ENCODE measurements around the gene SOX18.

Gene SOX18

GRCh38 chr20:64080013-64080812 is 30.8 kb upstream of the SOX18 start, which contains the start of gene OPRL1:
OPRL1 (plus strand) TSS chr20:64080082; CDS start chr20:64092721, 12,639 bp downstream.
- 11 to 22% methylated on average over 27 to 53 of the region's 62 CpGs for whole genome bisulfite sequencing, 2 experiments (ENCODE audit: insufficient coverage in 2 of 2)

GRCh38 chr20:64079273-64080012 is 30.0 kb upstream of the SOX18 start, which contains the start of gene RGS19:
RGS19 (minus strand) TSS chr20:64079518; CDS start chr20:64076886, 2,632 bp downstream.
- H3K4me1 ChIP-seq (ENCODE audit: control insufficient read depth, insufficient read depth, low read length, poor library complexity, severe bottlenecking) = peaks cover 9% of the 10 kb centered on the region
- H3K36me3 ChIP-seq (ENCODE audit: control insufficient read depth, insufficient read depth, low read length) = no peaks in the 10 kb centered on the region
- no peaks in the 10 kb centered on the region for H3K9me3 ChIP-seq (ENCODE audit: control insufficient read depth, low read length)
- H3K27ac ChIP-seq (ENCODE audit: low read depth, low read length, severe bottlenecking) = no peak within 1 kb of the TSS
- H3K4me3 ChIP-seq (ENCODE audit: extremely low read depth, insufficient read depth, low read length, poor library complexity, severe bottlenecking) = peak within 1 kb of the TSS; percentile 65
- WGBS, 2 experiments (ENCODE audit: insufficient coverage in 2 of 2) = 1% methylated on average over 28 to 49 of the region's 73 CpGs

More at GRCh38 chr20:64080013-64080812, 30.8 kb upstream of the SOX18 start, which contains the start of gene OPRL1:
- H3K9me3 ChIP-seq (ENCODE audit: control insufficient read depth, low read length) = no peaks in the 10 kb centered on the region
- peaks cover 11% of the 10 kb centered on the region for H3K4me1 ChIP-seq (ENCODE audit: control insufficient read depth, insufficient read depth, low read length, poor library complexity, severe bottlenecking)
- H3K36me3 ChIP-seq (ENCODE audit: control insufficient read depth, insufficient read depth, low read length) = no peaks in the 10 kb centered on the region
- peak within 1 kb of the TSS; percentile 65 for H3K4me3 ChIP-seq (ENCODE audit: extremely low read depth, insufficient read depth, low read length, poor library complexity, severe bottlenecking)
- no peak within 1 kb of the TSS for H3K27ac ChIP-seq (ENCODE audit: low read depth, low read length, severe bottlenecking)

GRCh38 chr20:64078934-64079272 is 29.5 kb upstream of the SOX18 start:
- no peaks in the 10 kb centered on the region for H3K9me3 ChIP-seq (ENCODE audit: control insufficient read depth, low read length)
- WGBS, 2 experiments (ENCODE audit: insufficient coverage in 2 of 2) = 66% methylated on average over 2 of the region's 4 CpGs; no CpG with 5 or more reads in 1 of the 2 experiments
- H3K4me1 ChIP-seq (ENCODE audit: control insufficient read depth, insufficient read depth, low read length, poor library complexity, severe bottlenecking) = peaks cover 8% of the 10 kb centered on the region
- no peaks in the 10 kb centered on the region for H3K36me3 ChIP-seq (ENCODE audit: control insufficient read depth, insufficient read depth, low read length)
- peak overlapping the region; percentile 65 for H3K4me3 ChIP-seq (ENCODE audit: extremely low read depth, insufficient read depth, low read length, poor library complexity, severe bottlenecking)
- H3K27ac ChIP-seq (ENCODE audit: low read depth, low read length, severe bottlenecking) = no peak overlapping the region

DNA sequence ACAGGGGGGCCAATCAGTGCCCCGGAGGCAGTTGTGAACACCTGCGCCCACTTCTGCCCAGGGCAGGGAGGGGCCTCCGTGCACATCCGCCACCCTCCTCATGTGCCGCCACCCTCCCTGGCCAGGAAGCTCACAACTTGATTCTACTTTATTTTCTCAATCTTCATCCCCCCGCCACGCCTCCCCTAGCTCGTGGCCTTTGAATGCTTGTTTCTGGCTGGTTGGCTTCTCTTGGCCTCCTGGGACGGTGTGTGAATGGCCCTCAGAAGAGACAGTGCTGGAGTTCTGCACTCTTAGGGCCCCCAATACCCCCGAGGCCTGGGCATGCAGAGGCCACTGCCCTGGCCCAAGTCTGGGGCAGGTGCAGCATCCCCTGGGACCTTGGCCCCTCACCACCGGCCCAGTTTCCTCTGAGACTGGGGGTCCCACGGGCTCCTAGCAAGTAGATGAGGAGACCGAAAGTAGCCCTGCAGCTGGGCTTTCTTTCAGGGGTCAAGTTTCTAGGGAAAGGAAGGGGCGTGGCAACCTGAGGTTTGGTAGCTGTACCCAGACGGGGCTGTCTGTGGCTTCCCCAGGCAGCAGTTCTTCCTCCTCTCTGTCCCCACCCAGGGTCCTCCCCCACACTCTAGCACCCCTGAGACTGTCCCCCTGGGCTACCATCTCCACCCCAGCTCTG is 28.6 kb upstream of the SOX18 start:
- Histone ChIP-seq H3K27ac (ENCODE audit: low read depth, low read length, severe bottlenecking) (no peak overlapping the region), H3K4me3 (ENCODE audit: extremely low read depth, insufficient read depth, low read length, poor library complexity, severe bottlenecking) (no peak overlapping the region), H3K4me1 (ENCODE audit: control insufficient read depth, insufficient read depth, low read length, poor library complexity, severe bottlenecking) (peaks cover 8% of the 10 kb centered on the region), H3K36me3 (ENCODE audit: control insufficient read depth, insufficient read depth, low read length) (peaks cover 5% of the 10 kb centered on the region), H3K9me3 (ENCODE audit: control insufficient read depth, low read length) (no peaks in the 10 kb centered on the region)
- WGBS, 2 experiments (ENCODE audit: insufficient coverage in 2 of 2) = 80 to 89% methylated on average over 8 to 15 of the region's 15 CpGs

- Histone ChIP-seq H3K4me1 (ENCODE audit: control insufficient read depth, insufficient read depth, low read length, poor library complexity, severe bottlenecking) (peaks cover 8% of the 10 kb centered on the region), H3K4me3 (ENCODE audit: extremely low read depth, insufficient read depth, low read length, poor library complexity, severe bottlenecking) (no peak overlapping the region), H3K36me3 (ENCODE audit: control insufficient read depth, insufficient read depth, low read length) (peaks cover 7% of the 10 kb centered on the region), H3K27ac (ENCODE audit: low read depth, low read length, severe bottlenecking) (no peak overlapping the region), H3K9me3 (ENCODE audit: control insufficient read depth, low read length) (no peaks in the 10 kb centered on the region)
- WGBS, 2 experiments (ENCODE audit: insufficient coverage in 2 of 2) = 92 to 93% methylated on average over 3 to 6 of the region's 7 CpGs
Measured at GRCh38 chr20:64077541-64077875, 28.1 kb upstream of the SOX18 start.

GRCh38 chr20:64077094-64077493 is 27.7 kb upstream of the SOX18 start:
- Histone ChIP-seq H3K36me3 (ENCODE audit: control insufficient read depth, insufficient read depth, low read length) (peaks cover 7% of the 10 kb centered on the region), H3K4me3 (ENCODE audit: extremely low read depth, insufficient read depth, low read length, poor library complexity, severe bottlenecking) (no peak overlapping the region), H3K27ac (ENCODE audit: low read depth, low read length, severe bottlenecking) (no peak overlapping the region), H3K4me1 (ENCODE audit: control insufficient read depth, insufficient read depth, low read length, poor library complexity, severe bottlenecking) (peaks cover 8% of the 10 kb centered on the region), H3K9me3 (ENCODE audit: control insufficient read depth, low read length) (no peaks in the 10 kb centered on the region)
- WGBS, 2 experiments (ENCODE audit: insufficient coverage in 2 of 2) = 96 to 100% methylated on average over 5 of the region's 8 CpGs

DNA sequence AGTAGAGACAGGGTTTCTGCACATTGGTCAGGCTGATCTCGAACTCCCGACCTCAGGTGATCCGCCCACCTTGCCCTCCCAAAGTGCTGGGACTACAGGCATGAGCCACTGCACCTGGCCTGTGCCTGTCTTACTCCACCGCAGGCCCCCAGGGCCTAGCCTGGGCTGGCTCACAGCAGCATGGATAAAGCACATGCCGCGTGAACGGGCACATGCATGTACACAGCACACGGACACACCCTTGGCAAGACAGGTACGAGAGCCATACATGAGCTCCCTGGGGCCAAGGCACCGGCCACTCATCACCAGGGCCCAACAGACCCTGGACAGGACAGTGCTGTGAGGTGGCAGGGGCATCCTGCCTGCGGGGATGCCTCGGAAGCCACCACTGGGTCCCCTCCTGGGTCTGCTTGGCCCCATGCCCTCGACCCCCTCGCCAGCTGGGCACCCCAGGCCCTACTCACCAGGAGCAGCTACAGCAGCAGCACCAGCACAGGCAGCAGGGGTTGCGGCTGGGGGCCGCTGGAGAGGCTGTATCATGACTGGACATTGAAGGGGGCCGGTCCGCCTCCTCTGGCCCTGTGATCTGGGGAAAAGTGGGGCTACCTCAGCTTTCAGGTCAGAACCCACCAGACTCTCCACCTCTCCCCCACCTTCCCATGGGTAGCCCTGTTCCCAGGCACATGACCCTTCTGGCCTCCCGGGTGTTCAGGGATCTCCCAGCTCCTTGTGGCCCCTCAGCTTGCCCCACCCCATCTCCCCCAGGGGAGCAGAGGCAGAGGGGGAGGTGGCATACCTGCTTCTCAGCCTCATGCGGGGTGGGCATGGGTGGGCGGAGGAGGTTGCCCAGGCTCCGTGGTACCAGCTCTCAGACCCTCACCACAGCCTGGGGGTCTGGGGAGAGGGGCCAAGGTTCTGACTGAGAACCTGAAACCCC is 26.9 kb upstream of the SOX18 start:
- no peak overlapping the region for H3K4me3 ChIP-seq (ENCODE audit: extremely low read depth, insufficient read depth, low read length, poor library complexity, severe bottlenecking)
- 95 to 96% methylated on average over 13 to 14 of the region's 22 CpGs for WGBS, 2 experiments (ENCODE audit: insufficient coverage in 2 of 2)
- peaks cover 7% of the 10 kb centered on the region for H3K36me3 ChIP-seq (ENCODE audit: control insufficient read depth, insufficient read depth, low read length)
- H3K27ac ChIP-seq (ENCODE audit: low read depth, low read length, severe bottlenecking) = no peak overlapping the region
- peaks cover 8% of the 10 kb centered on the region for H3K4me1 ChIP-seq (ENCODE audit: control insufficient read depth, insufficient read depth, low read length, poor library complexity, severe bottlenecking)
- no peaks in the 10 kb centered on the region for H3K9me3 ChIP-seq (ENCODE audit: control insufficient read depth, low read length)

DNA sequence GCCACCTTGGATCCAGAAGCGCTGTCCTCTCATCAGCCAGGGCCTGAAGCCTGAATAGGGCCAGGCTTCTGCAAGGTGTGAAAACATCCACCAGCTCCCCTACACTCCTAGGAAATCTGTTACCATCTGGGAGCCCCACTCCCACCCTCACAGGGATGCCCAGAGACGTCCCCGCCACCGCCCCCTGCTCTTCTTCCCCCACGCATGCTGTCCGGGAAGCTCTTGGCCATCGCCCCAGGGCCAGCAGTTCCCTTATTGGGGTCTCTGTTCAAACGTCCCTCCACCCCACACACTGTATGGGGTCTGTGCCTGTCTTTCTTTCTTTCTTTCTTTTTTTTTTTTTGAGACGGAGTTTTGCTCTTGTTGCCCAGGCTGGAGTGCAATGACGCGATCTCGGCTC is 26.1 kb upstream of the SOX18 start:
- Histone ChIP-seq H3K4me1 (ENCODE audit: control insufficient read depth, insufficient read depth, low read length, poor library complexity, severe bottlenecking) (peaks cover 8% of the 10 kb centered on the region), H3K36me3 (ENCODE audit: control insufficient read depth, insufficient read depth, low read length) (peaks cover 7% of the 10 kb centered on the region), H3K9me3 (ENCODE audit: control insufficient read depth, low read length) (no peaks in the 10 kb centered on the region), H3K27ac (ENCODE audit: low read depth, low read length, severe bottlenecking) (no peak overlapping the region), H3K4me3 (ENCODE audit: extremely low read depth, insufficient read depth, low read length, poor library complexity, severe bottlenecking) (no peak overlapping the region)
- 86 to 90% methylated on average over 7 to 8 of the region's 12 CpGs for WGBS, 2 experiments (ENCODE audit: insufficient coverage in 2 of 2)

GRCh38 chr20:64074963-64075362 is 25.5 kb upstream of the SOX18 start:
- Histone ChIP-seq H3K9me3 (ENCODE audit: control insufficient read depth, low read length) (no peaks in the 10 kb centered on the region), H3K4me1 (ENCODE audit: control insufficient read depth, insufficient read depth, low read length, poor library complexity, severe bottlenecking) (peaks cover 8% of the 10 kb centered on the region), H3K27ac (ENCODE audit: low read depth, low read length, severe bottlenecking) (no peak overlapping the region), H3K36me3 (ENCODE audit: control insufficient read depth, insufficient read depth, low read length) (peaks cover 7% of the 10 kb centered on the region), H3K4me3 (ENCODE audit: extremely low read depth, insufficient read depth, low read length, poor library complexity, severe bottlenecking) (no peak overlapping the region)
- 93 to 95% methylated on average over 8 of the region's 8 CpGs for WGBS, 2 experiments (ENCODE audit: insufficient coverage in 2 of 2)
